H1 (cell line): ENCODE results near the gene TCF19. TPM values are rescaled to one million over a fixed set of nuclear protein-coding genes. Genes with fewer than 3 reads are reported as not detected.

Experiments used
- CTCF ChIA-PET: fragments of 300-600 bp; sonication (Branson Sonifier 250); formaldehyde crosslinking; loops from one replicate; lab custom pipeline; 2021; ENCODE audit not compliant: partially characterized antibody; lab: Charles Lee
- POLR2A ChIA-PET: fragments of 300-600 bp; sonication (Branson Sonifier 250); formaldehyde crosslinking; loops from one replicate; lab custom pipeline; 2021; ENCODE audit warnings: inconsistent platforms; ENCODE audit not compliant: partially characterized antibody; lab: Charles Lee
- DNase-seq, 2 experiments: peaks; one replicate each; pipeline versions ENCODE4 v3.0.0 to v3.0.0-alpha.2; 2010 to 2022; ENCODE audit warnings: low spot score in 2 of 2, low read depth in 1 of 2, mixed read lengths in 1 of 2
- FAIRE-seq: peaks from 2 replicates; lab custom pipeline; 2011; peaks lifted over from hg19 to GRCh38; lab: Jason Lieb, UNC
- H2AFZ ChIP-seq: 2 replicates; pipeline ENCODE4 v1.8.1; 2012; ENCODE audit warnings: low read length, inconsistent platforms
- H2AK5ac ChIP-seq: 2 replicates; pipeline ENCODE4 v1.6.1; 2013; ENCODE audit warnings: low read depth, low read length
- H2BK120ac ChIP-seq: replicated peaks from 2 replicates; pipeline ENCODE3; 2013; ENCODE audit warnings: low read depth, low read length, inconsistent platforms
- H2BK12ac ChIP-seq: 2 replicates; pipeline ENCODE4 v1.6.1; 2013; ENCODE audit warnings: low read depth, low read length
- H2BK15ac ChIP-seq: 2 replicates; pipeline ENCODE4 v1.6.1; 2013; ENCODE audit warnings: low read length
- H2BK20ac ChIP-seq: 2 replicates; pipeline ENCODE4 v1.6.1; 2013; ENCODE audit warnings: low read length
- H2BK5ac ChIP-seq: 2 replicates; pipeline ENCODE4 v1.6.1; 2013; ENCODE audit warnings: low read depth, low read length
- H3K14ac ChIP-seq: 2 replicates; pipeline ENCODE4 v1.6.1; 2013; ENCODE audit warnings: inconsistent platforms; ENCODE audit not compliant: insufficient read length
- H3K18ac ChIP-seq: 2 replicates; pipeline ENCODE4 v1.6.1; 2013; ENCODE audit warnings: low read length; ENCODE audit errors: extremely low read depth
- H3K23ac ChIP-seq: 2 replicates; pipeline ENCODE4 v1.6.1; 2013; ENCODE audit warnings: inconsistent platforms; ENCODE audit not compliant: insufficient read length
- H3K23me2 ChIP-seq: 2 replicates; pipeline ENCODE4 v1.6.1; 2013; ENCODE audit warnings: low read depth, low read length
- H3K27ac ChIP-seq: 2 replicates; pipeline ENCODE4 v1.6.1; 2011; ENCODE audit warnings: low read depth, low read length, inconsistent platforms
- H3K27me3 ChIP-seq, 4 experiments: replicated peaks in 1 of 4; 1 replicate in 1 of 4; 2 replicates in 3 of 4; pipeline versions ENCODE4 v1.6.1 to v1.8.1; 2011 to 2013; ENCODE audit warnings: low read length in 3 of 4, mild to moderate bottlenecking in 3 of 4, inconsistent platforms in 2 of 4, mixed read lengths in 2 of 4, moderate library complexity in 1 of 4; ENCODE audit not compliant: control insufficient read depth in 3 of 4, insufficient read depth in 3 of 4; ENCODE audit errors: extremely low read depth in 1 of 4
- H3K36me3 ChIP-seq, 4 experiments: 2 replicates each; pipeline versions ENCODE4 v1.6.1 to v1.8.1; 2011 to 2013; ENCODE audit warnings: mild to moderate bottlenecking in 4 of 4, low read length in 3 of 4, moderate library complexity in 2 of 4, control low read depth in 1 of 4, inconsistent platforms in 1 of 4; ENCODE audit not compliant: insufficient read depth in 4 of 4, control insufficient read depth in 2 of 4
- H3K4ac ChIP-seq: replicated peaks from 2 replicates; pipeline ENCODE3; 2013; ENCODE audit warnings: low read length, low read depth, mixed read lengths, inconsistent platforms; ENCODE audit not compliant: insufficient read length
- H3K4me1 ChIP-seq, 4 experiments: replicated peaks in 1 of 4; 1 replicate in 1 of 4; 2 replicates in 3 of 4; pipeline versions ENCODE4 v1.6.1 to v1.8.1; 2011 to 2013; ENCODE audit warnings: low read length in 3 of 4, inconsistent platforms in 2 of 4, mixed read lengths in 1 of 4; ENCODE audit not compliant: insufficient read depth in 4 of 4, control insufficient read depth in 3 of 4
- H3K4me2 ChIP-seq, 2 experiments: 2 replicates each; pipeline versions ENCODE4 v1.6.1 to v1.8.1; 2011 to 2013; ENCODE audit warnings: low read depth in 2 of 2, low read length in 2 of 2, control low read depth in 1 of 2, inconsistent platforms in 1 of 2, mild to moderate bottlenecking in 1 of 2; ENCODE audit not compliant: insufficient read depth in 1 of 2
- H3K4me3 ChIP-seq, 4 experiments: fragments of 200-600, 300-600 bp in 1 of 4; sonication (generic), shearing (Covaris generic), sonication (Bioruptor Twin) in 1 of 4; 2 replicates each; pipeline versions ENCODE4 v1.5.1 to v1.8.1; 2011 to 2016; ENCODE audit warnings: low read length in 4 of 4, low read depth in 3 of 4, control low read depth in 2 of 4, inconsistent platforms in 2 of 4, mild to moderate bottlenecking in 2 of 4, mixed read lengths in 1 of 4, moderate library complexity in 1 of 4; ENCODE audit not compliant: insufficient read depth in 2 of 4; ENCODE audit errors: extremely low read depth in 1 of 4
- H3K56ac ChIP-seq: replicated peaks from 2 replicates; pipeline ENCODE3; 2013; ENCODE audit warnings: low read depth, mild to moderate bottlenecking, mixed read lengths, low read length, inconsistent platforms; ENCODE audit not compliant: insufficient read length
- H3K79me1 ChIP-seq: 2 replicates; pipeline ENCODE4 v1.6.1; 2013; ENCODE audit warnings: low read depth, low read length, control low read depth
- H3K79me2 ChIP-seq, 2 experiments: 2 replicates each; pipeline versions ENCODE4 v1.6.1 to v1.8.1; 2012 to 2013; ENCODE audit warnings: low read length in 2 of 2, mild to moderate bottlenecking in 2 of 2, inconsistent platforms in 1 of 2; ENCODE audit not compliant: insufficient read depth in 2 of 2, control insufficient read depth in 1 of 2
- H3K9ac ChIP-seq, 4 experiments: replicated peaks in 1 of 4; 1 replicate in 1 of 4; 2 replicates in 3 of 4; pipeline versions ENCODE4 v1.6.1 to v1.8.1; 2011 to 2013; ENCODE audit warnings: low read depth in 3 of 4, low read length in 3 of 4, control low read depth in 2 of 4, mild to moderate bottlenecking in 2 of 4, moderate library complexity in 2 of 4, inconsistent platforms in 1 of 4; ENCODE audit errors: extremely low read depth in 1 of 4
- H3K9me3 ChIP-seq, 2 experiments: 2 replicates each; pipeline versions ENCODE4 v1.6.1 to v1.8.1; 2012 to 2013; ENCODE audit warnings: mild to moderate bottlenecking in 2 of 2, moderate library complexity in 2 of 2, control low read depth in 1 of 2, inconsistent platforms in 1 of 2, low read depth in 1 of 2, low read length in 1 of 2, mixed read lengths in 1 of 2; ENCODE audit not compliant: insufficient read depth in 2 of 2
- H4K20me1 ChIP-seq, 2 experiments: replicated peaks in 1 of 2; 2 replicates each; pipeline versions ENCODE3 to v1.8.1; 2011 to 2013; ENCODE audit warnings: inconsistent platforms in 2 of 2, low read length in 2 of 2, mild to moderate bottlenecking in 1 of 2; ENCODE audit not compliant: insufficient read depth in 2 of 2, control insufficient read depth in 1 of 2
- H4K5ac ChIP-seq: 2 replicates; pipeline ENCODE4 v1.6.1; 2013; ENCODE audit warnings: low read length, low read depth, mixed read lengths, inconsistent platforms; ENCODE audit not compliant: insufficient read length
- H4K8ac ChIP-seq: 2 replicates; pipeline ENCODE4 v1.8.0; 2013; ENCODE audit warnings: mild to moderate bottlenecking, moderate library complexity, low read length, inconsistent platforms; ENCODE audit not compliant: insufficient read depth; ENCODE audit errors: extremely low read depth
- H4K91ac ChIP-seq: replicated peaks from 2 replicates; pipeline ENCODE3; 2013; ENCODE audit warnings: low read length, mixed read lengths, inconsistent platforms; ENCODE audit not compliant: insufficient read length
- CREB1 ChIP-seq: IDR thresholded peaks from 2 replicates; pipeline ENCODE4 v1.6.1; 2012; ENCODE audit warnings: inconsistent platforms
- GABPA ChIP-seq: IDR thresholded peaks from 2 replicates; pipeline ENCODE4 v1.6.1; 2011; ENCODE audit warnings: mild to moderate bottlenecking, low read length, moderate library complexity, borderline replicate concordance; ENCODE audit not compliant: insufficient read depth
- KDM5A ChIP-seq: fragments of 200-600 bp; IDR thresholded peaks from 2 replicates; pipeline ENCODE4 v1.7.1; 2012; ENCODE audit warnings: mild to moderate bottlenecking, low read length, inconsistent platforms, mixed read lengths
- PHF8 ChIP-seq: fragments of 200-600 bp; sonication (generic); conservative IDR thresholded peaks from 2 replicates; pipeline ENCODE4 v1.7.1; 2012; ENCODE audit warnings: low read depth, mild to moderate bottlenecking, inconsistent platforms, low read length, moderate library complexity
- RFX5 ChIP-seq: IDR thresholded peaks from 2 replicates; pipeline ENCODE4 v1.6.1; 2011; ENCODE audit warnings: low read depth, low read length, improper control_type of control experiment, borderline replicate concordance
- RNF2 ChIP-seq: fragments of 200-900, 300-1000 bp; sonication (generic); IDR thresholded peaks from 2 replicates; pipeline ENCODE4 v1.7.1; 2016; ENCODE audit warnings: borderline replicate concordance, low read depth, mild to moderate bottlenecking, antibody characterized with exemption, low read length; ENCODE audit not compliant: poor library complexity, severe bottlenecking; ENCODE audit errors: missing control alignments
- SAP30 ChIP-seq: fragments of 300-600 bp; sonication (generic); IDR thresholded peaks from 2 replicates; pipeline ENCODE4 v1.7.1; 2012; ENCODE audit warnings: low read length, moderate library complexity, mild to moderate bottlenecking, inconsistent platforms; ENCODE audit not compliant: insufficient read depth, insufficient replicate concordance
- SIX5 ChIP-seq: IDR thresholded peaks from 2 replicates; pipeline ENCODE4 v1.6.1; 2011; ENCODE audit warnings: mild to moderate bottlenecking, low read depth, low read length
- WGBS, 2 experiments: shearing (Covaris generic) in 1 of 2; methylation state at CpG; one replicate each; pipeline versions ENCODE4 v1.1.6 to v1.1.7; 2013 to 2015; ENCODE audit warnings: low lambda C conversion rate in 2 of 2, mixed read lengths in 2 of 2, inconsistent platforms in 1 of 2, low coverage in 1 of 2, missing lambda C conversion rate in 1 of 2; ENCODE audit not compliant: insufficient replicate concordance in 2 of 2, insufficient coverage in 1 of 2, insufficient read length in 1 of 2; ENCODE audit errors: extremely low coverage in 1 of 2, missing lambda C conversion rate in 1 of 2; 5-methylcytosine and 5-hydroxymethylcytosine counted together
- polyA plus RNA-seq, 7 experiments: library from polyadenylated mRNA; depleted of rRNA in 3 of 7; stranded (reverse) in 5 of 7; unstranded in 2 of 7; fragments of >200 nt in 5 of 7; fragments of 200-250 nt in 2 of 7; gene quantifications; 1 replicate in 5 of 7; 2 replicates in 1 of 7; 4 replicates in 1 of 7; pipeline versions ENCODE4 v1.2.1 to v1.2.3, GENCODE V29; 2011 to 2013; ENCODE audit warnings: missing spikeins in 2 of 7, mixed read lengths in 2 of 7
- total RNA-seq: library from RNA; stranded (reverse); fragmentation: NEBNext Ultra II Directional; extraction: Animal tissue kit (Norgen Biotek cat#: 25700); gene quantifications from 2 replicates; pipeline ENCODE4 v1.2.1, GENCODE V29; 2021

TCF19 gene
- total and polyA plus RNA-seq, 2 of the 8 experiments (the other 6 are each of a cell fraction or from before 2014, with no cell fraction given): 7.2 to 11.0 TPM

DNA sequence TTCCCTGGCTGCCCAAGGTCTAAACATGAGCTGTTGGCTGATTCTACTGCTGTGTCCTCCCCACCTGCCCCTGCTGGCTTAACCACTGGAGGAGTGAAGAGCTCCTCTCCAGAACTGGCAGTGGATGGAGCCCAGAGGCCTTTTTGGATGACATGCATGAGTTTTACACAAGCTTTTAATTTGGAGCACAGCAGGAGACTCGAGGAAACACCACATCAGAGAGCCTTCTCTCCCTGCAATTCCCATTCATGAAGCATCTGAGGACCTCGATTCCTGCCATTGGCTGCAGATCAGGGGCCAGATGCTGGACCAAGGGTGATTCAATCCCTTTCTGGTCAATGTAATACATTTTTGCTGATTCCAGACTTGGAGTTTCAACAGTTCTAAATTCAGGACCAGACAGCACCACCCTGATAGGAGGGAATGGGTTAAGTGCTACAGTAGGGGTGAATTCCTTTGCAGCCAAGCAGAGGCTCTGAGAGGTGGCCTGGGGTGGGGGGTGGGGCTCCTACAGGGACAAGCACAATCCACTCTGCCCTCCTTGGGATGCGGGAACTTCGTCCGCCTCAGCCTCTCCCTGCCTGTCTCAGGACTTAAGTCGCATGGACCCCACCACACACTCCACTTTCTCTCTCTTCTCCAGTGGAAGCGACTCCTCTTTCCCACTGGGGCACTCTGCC is 44.4 kb upstream of the TCF19 start:
- no peak overlapping the region for H3K14ac ChIP-seq
- 0 out of 2 replicates have a peak overlapping the region, but pooled peaks have one; percentile 63 for H2BK15ac ChIP-seq
- H3K23me2 ChIP-seq: no peaks in the 10 kb centered on the region; the same call in 1 of the 2 replicates
- 0 out of 4 replicates have a peak overlapping the region, but pooled peaks of 1 of the 2 experiments have one; percentile 2 for H3K4me2 ChIP-seq
- H3K27ac ChIP-seq: no peak overlapping the region
- DNase-seq (no peak), FAIRE-seq (no peak)
- H2BK12ac ChIP-seq: peak overlapping the region; percentile 62; the same call in 1 of the 2 replicates
- H3K18ac ChIP-seq: peak overlapping the region; percentile 62; the same call in 1 of the 2 replicates
- H4K20me1 ChIP-seq: no peaks in the 10 kb centered on the region
- no peak overlapping the region for H3K56ac ChIP-seq
- peaks cover 0 to 11% (median 3%) of the 10 kb centered on the region in 4 experiments; a peak in 3 of 7 replicates for H3K27me3 ChIP-seq
- H3K36me3 ChIP-seq: no peaks in the 10 kb centered on the region
- ChIA-PET POLR2A (interaction anchor here (68.5 kb wide), 1 partner anchor 55 kb away, joined by 2251 read pairs; the partner anchor contains the start of genes CCHCR1, POU5F1, PSORS1C2 and TCF19), CTCF (interaction anchor here (1.3 to 10.6 kb wide), 5 partner anchors 12 to 82 kb away, joined by 4 to 187 read pairs (median 7); no protein-coding TSS in a partner anchor)
- peak overlapping the region; percentile 76 for H2AFZ ChIP-seq
- no peaks in the 10 kb centered on the region for H3K79me2 ChIP-seq
- peak overlapping the region; percentile 29; the same call in 1 of the 2 replicates for H2BK5ac ChIP-seq
- no peaks in the 10 kb centered on the region for H3K79me1 ChIP-seq
- 50% methylated on average over 7 of the region's 7 CpGs; no CpG with 5 or more reads in 1 of the 2 experiments for WGBS, 2 experiments
- peaks cover 0 to 20% (median 9%) of the 10 kb centered on the region in 4 experiments; a peak in 6 of 7 replicates for H3K4me1 ChIP-seq
- peak overlapping the region; percentile 55; the same call in 1 of the 2 replicates for H2BK20ac ChIP-seq
- peak overlapping the region; percentile 49 for H4K91ac ChIP-seq
- no peaks in the 10 kb centered on the region for H3K9me3 ChIP-seq
- H3K9ac ChIP-seq: no peak overlapping the region
- no peak overlapping the region for H2BK120ac ChIP-seq
- no peak overlapping the region for H4K5ac ChIP-seq
- H3K23ac ChIP-seq: no peak overlapping the region
- no peak overlapping the region; a peak in 1 of 8 replicates for H3K4me3 ChIP-seq
- no peak overlapping the region for H4K8ac ChIP-seq
- no peak overlapping the region for H2AK5ac ChIP-seq
- no peak overlapping the region for H3K4ac ChIP-seq
- no peak for TF ChIP-seq PHF8
- no peak for TF ChIP-seq RNF2
- TF ChIP-seq SIX5: no peak
- TF ChIP-seq KDM5A: no peak
- no peak for TF ChIP-seq RFX5
- no peak for TF ChIP-seq GABPA
- TF ChIP-seq CREB1: no peak
- TF ChIP-seq SAP30: no peak
